ENCODE data around the gene IRGC. TPM values are rescaled to one million over a fixed set of nuclear protein-coding genes. Genes with fewer than 3 reads are reported as not detected.

IRGC gene
- total and polyA plus RNA-seq, 2 of the 4 experiments (the other 2 are of a cell fraction), result not detected

DNA sequence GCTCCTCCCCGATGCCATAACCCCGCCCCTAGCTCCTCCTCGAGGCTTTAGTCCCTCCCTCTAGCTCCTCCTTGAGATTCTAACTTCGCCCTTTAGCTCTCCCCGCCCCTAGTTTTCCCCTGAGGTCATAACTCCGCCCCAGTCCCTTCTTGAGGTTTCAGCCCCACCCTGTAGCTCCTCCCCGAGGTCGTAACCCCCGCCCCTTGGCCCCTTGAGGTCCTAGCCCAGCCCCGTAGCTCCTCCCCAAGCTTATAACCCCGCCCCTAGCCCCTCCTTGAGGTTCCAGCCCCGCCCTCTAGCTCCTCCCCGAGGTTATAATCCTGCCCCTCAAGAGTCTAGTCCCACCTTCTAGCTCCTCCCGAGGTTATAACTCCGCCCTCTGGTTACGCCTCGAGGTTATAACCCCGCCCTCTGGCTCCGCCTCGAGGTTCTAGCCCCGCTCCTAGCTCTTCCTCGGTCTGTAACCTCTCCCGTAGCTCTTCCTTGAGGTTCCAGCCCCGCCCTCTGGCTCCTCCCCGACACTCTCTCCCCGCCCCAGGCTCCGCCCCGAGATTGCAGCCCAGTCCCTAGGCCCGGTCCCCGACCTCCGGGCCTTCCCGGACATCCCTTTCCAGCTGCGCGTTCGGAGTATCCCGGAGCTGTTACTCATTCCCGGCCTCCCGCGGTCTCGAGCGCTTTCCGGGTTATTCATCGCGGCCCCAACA, 47.3 kb upstream of the IRGC start:
- TF ChIP-seq, protein P1, sequence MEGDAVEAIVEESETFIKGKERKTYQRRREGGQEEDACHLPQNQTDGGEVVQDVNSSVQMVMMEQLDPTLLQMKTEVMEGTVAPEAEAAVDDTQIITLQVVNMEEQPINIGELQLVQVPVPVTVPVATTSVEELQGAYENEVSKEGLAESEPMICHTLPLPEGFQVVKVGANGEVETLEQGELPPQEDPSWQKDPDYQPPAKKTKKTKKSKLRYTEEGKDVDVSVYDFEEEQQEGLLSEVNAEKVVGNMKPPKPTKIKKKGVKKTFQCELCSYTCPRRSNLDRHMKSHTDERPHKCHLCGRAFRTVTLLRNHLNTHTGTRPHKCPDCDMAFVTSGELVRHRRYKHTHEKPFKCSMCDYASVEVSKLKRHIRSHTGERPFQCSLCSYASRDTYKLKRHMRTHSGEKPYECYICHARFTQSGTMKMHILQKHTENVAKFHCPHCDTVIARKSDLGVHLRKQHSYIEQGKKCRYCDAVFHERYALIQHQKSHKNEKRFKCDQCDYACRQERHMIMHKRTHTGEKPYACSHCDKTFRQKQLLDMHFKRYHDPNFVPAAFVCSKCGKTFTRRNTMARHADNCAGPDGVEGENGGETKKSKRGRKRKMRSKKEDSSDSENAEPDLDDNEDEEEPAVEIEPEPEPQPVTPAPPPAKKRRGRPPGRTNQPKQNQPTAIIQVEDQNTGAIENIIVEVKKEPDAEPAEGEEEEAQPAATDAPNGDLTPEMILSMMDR (conservative IDR thresholded peaks at IDR 0.05; ENCODE audit: low read depth, low read length), result no peak
- TF ChIP-seq POLR2A (IDR thresholded peaks at IDR 0.05; ENCODE audit: low read depth, low read length) (no peak; the same call in 1 of the 2 replicates), RAD21 (IDR thresholded peaks at IDR 0.05; ENCODE audit: low read length) (no peak), MAFK (IDR thresholded peaks at IDR 0.05; ENCODE audit: low read depth, low read length) (no peak), FOS (IDR thresholded peaks at IDR 0.05; ENCODE audit: low read depth, low read length) (peak; percentile 26; the same call in 1 of the 2 replicates), RCOR1 (IDR thresholded peaks at IDR 0.05; ENCODE audit: insufficient replicate concordance, low read length) (no peak), MXI1 (IDR thresholded peaks at IDR 0.05; ENCODE audit: borderline replicate concordance, low read depth, low read length) (no peak), NFE2L2 (IDR thresholded peaks at IDR 0.05; ENCODE audit: low read depth, low read length) (no peak), RFX5 (IDR thresholded peaks at IDR 0.05; ENCODE audit: low read depth, low read length) (no peak), CEBPB (IDR thresholded peaks at IDR 0.05; ENCODE audit: low read depth, low read length) (peak; percentile 13; the same call in 1 of the 2 replicates), CHD1 (IDR thresholded peaks at IDR 0.05; ENCODE audit: low read depth, low read length) (no peak), MAZ (IDR thresholded peaks at IDR 0.05; ENCODE audit: borderline replicate concordance, low read depth, low read length) (peak; percentile 76; the same call in 1 of the 2 replicates), BHLHE40 (IDR thresholded peaks at IDR 0.05; ENCODE audit: low read depth, low read length) (0 out of 2 replicates have a peak, but pooled peaks have one; percentile 22)
- TF ChIP-seq, protein P2, sequence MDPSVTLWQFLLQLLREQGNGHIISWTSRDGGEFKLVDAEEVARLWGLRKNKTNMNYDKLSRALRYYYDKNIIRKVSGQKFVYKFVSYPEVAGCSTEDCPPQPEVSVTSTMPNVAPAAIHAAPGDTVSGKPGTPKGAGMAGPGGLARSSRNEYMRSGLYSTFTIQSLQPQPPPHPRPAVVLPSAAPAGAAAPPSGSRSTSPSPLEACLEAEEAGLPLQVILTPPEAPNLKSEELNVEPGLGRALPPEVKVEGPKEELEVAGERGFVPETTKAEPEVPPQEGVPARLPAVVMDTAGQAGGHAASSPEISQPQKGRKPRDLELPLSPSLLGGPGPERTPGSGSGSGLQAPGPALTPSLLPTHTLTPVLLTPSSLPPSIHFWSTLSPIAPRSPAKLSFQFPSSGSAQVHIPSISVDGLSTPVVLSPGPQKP (IDR thresholded peaks at IDR 0.05; ENCODE audit: borderline replicate concordance, low read depth, low read length), result no peak
- Histone ChIP-seq H3K9me1 (ENCODE audit: insufficient read depth, low read length) (peaks cover 18% of the 10 kb centered on the region), H2AFZ (replicated peaks; ENCODE audit: low read length, poor library complexity) (peak overlapping the region; percentile 82), H3K9me3 (ENCODE audit: control insufficient read depth, insufficient read depth, low read length) (no peaks in the 10 kb centered on the region), H2BK5ac (ENCODE audit: low read depth, low read length, poor library complexity, severe bottlenecking) (peak overlapping the region; percentile 86), H3K4me1 (ENCODE audit: control insufficient read depth, insufficient read depth, low read length) (peaks cover 8% of the 10 kb centered on the region), H3K4ac (ENCODE audit: low read depth, low read length) (peak overlapping the region; percentile 84; the same call in 1 of the 2 replicates), H3K4me3 (ENCODE audit: insufficient read depth, low read depth, low read length) (peak overlapping the region; percentile 90), H4K5ac (ENCODE audit: low read depth, low read length) (no peak overlapping the region; the same call in 1 of the 2 replicates), H3K18ac (ENCODE audit: low read depth, low read length) (peak overlapping the region; percentile 21; the same call in 1 of the 2 replicates), H4K8ac (ENCODE audit: low read depth in 2 of 2, low read length in 2 of 2) (peak overlapping the region; percentile 77 to 91; a peak in 2 of 4 replicates), H4K20me1 (ENCODE audit: insufficient read depth, low read length) (peaks cover 37% of the 10 kb centered on the region), H3K36me3 (ENCODE audit: control insufficient read depth, insufficient read depth, low read length) (peaks cover 28% of the 10 kb centered on the region), H3K23ac (ENCODE audit: low read depth, low read length) (peak overlapping the region; percentile 57; the same call in 1 of the 2 replicates), H3K27me3 (ENCODE audit: control insufficient read depth, insufficient read depth, low read length) (no peaks in the 10 kb centered on the region), H2AK5ac (ENCODE audit: low read depth, low read length) (no peak overlapping the region), H3K9ac (ENCODE audit: low read depth, low read length) (peak overlapping the region; percentile 83), H3K4me2 (ENCODE audit: low read depth, low read length) (peak overlapping the region; percentile 79), H4K91ac (ENCODE audit: insufficient read depth, low read depth, low read length) (no peak overlapping the region), H2AK9ac (replicated peaks; ENCODE audit: low read depth, low read length, poor library complexity) (peak overlapping the region; percentile 98), H3K56ac (ENCODE audit: extremely low read depth, insufficient read depth, low read length) (peak overlapping the region; percentile 80; the same call in 1 of the 2 replicates), H3K27ac (ENCODE audit: insufficient read depth, low read length) (peak overlapping the region; percentile 84), H2BK120ac (ENCODE audit: low read depth, low read length) (peak overlapping the region; percentile 28; the same call in 1 of the 2 replicates), H2BK15ac (ENCODE audit: low read depth, low read length) (peak overlapping the region; percentile 70; the same call in 1 of the 3 replicates), H3K79me1 (ENCODE audit: low read depth in 1 of 2, low read length in 2 of 2) (peaks cover 33 to 45% of the 10 kb centered on the region in 2 experiments), H2BK20ac (ENCODE audit: low read depth, low read length) (no peak overlapping the region), H3K14ac (replicated peaks; ENCODE audit: low read depth, low read length) (peak overlapping the region; percentile 72)
- dilution Hi-C loops (cut with HindIII; ENCODE audit: low sequenced_read_pairs, unreplicated experiment) (no loop called here), intact Hi-C loops (cut with micrococcal nuclease) (loop anchor here (1.0 to 10.0 kb wide), 3 partner anchors 68 to 564 kb away; no protein-coding TSS in a partner anchor), in situ Hi-C loops (cut with MboI; ENCODE audit: low sequenced_read_pairs) (no loop called here)
- DNase-seq, result peak; percentile 99
- ATAC-seq (ENCODE audit: low read depth), result peak; percentile 90
- ChIA-PET CTCF (interaction anchor here (0.6 to 1.2 kb wide), 9 partner anchors 57 to 1827 kb away, joined by 3 to 4 read pairs (median 3); no protein-coding TSS in a partner anchor), POLR2A (ENCODE audit: unreplicated experiment) (interaction anchor here (1.1 kb wide), 1 partner anchor 75 kb away, joined by 3 read pairs; no protein-coding TSS in a partner anchor)
- BruUV-seq (replicated peaks), result no TSS peak
- 0% methylated on average over 14 of the region's 44 CpGs; no CpG with 5 or more reads in 1 of the 2 experiments for WGBS, 2 experiments (ENCODE audit: extremely low coverage in 2 of 2, insufficient read length in 1 of 2)

All from IMR-90 (cell line).